HS-27A (cell line): ENCODE data around the gene AGBL4.

Source experiments
- DNase-seq: peaks from one replicate; pipeline ENCODE4 v3.0.0-alpha.2; 2012; ENCODE audit warnings: low read depth, missing footprints

AGBL4 gene

DNA sequence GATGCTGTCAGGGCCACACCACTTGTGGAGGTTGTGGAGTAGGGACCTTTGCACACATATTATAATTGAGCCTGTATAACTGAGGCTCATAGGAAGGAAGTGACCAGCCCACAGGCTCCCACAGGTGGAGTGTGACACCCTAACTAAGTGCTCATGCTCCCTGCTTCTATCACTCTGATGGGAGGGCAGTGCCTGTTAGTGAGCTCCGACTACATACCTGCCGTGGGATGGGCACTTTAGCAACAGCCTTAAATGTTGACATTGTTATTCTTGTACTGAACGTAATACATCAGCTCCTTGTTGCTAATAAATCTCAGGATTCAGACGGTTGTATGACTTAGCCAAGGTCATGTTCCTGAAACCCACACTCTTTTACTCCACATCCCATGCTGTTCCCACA, 1305.0 kb downstream of the AGBL4 start:
- DNase-seq, result no peak

DNA sequence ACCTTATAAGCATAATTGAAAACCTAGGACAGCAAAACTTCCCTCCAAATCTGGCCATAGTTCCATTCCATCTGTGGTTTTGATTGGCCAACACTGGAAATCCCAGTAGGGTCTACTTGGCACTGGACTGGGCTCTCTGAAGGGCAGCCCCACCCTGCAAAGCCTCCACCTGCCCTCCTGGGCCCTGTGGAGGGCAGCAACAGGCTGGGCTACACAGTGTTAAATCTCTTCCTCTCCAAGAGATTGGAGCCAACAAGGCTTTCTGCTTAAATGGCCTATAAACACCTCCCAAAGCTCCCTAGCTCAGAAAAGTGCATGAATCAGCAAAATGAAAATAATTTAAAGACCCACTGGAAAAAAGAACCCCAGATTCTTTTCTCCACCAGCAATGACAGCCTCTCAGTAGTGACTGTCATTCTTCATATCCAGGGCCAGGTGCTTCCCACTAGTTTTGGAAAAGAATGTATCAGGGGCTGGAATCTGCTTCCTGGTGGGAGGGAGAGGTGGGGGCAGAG, 1305.6 kb downstream of the AGBL4 start:
- DNase-seq, result no peak

GRCh38 chr1:48717082-48717481, 1306.7 kb downstream of the AGBL4 start:
- no peak for DNase-seq

DNA sequence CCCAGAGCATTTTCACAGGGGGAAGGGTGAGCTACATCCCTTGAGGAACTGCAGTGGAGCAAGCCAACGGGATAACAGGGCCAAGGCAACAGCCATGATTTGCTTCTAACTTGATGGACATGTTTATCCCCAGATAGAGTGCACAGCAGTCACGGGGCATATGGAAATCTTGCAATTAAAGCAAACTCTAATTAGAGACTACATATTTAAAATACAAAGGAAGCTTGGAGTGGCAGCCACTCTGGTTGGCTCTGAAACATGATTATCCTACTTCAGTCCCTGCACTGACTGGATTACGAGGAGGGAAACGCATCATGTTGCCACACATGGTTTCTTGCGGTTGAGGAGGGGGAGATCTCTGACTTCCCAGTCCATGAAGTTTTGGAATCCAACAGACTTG, 1307.8 kb downstream of the AGBL4 start:
- no peak for DNase-seq

- no peak for DNase-seq
Observed at GRCh38 chr1:48710915-48711314, 1312.8 kb downstream of the AGBL4 start.

- DNase-seq, result no peak
Observed at GRCh38 chr1:48710318-48710717, 1313.4 kb downstream of the AGBL4 start.

DNA sequence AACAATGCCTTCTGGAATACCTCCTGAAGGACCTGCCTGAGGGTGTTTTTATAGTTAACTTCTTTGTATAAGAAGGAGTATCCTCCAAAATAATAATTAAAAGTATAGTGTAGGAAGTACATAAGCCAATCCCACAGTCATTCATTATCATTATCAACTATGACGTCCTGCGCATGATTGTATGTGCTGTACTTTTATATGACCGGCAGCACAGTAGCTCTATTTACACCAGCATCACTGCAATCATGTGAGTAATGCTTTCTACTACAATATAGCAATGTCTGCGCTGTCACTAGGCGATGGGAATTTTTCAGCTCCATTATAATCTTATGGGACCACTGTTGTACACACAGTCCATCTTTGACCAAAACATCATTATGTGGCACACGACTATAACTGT, 1319.0 kb downstream of the AGBL4 start:
- DNase-seq, result no peak

- no peak for DNase-seq
Observed at GRCh38 chr1:48701445-48701844, 1322.3 kb downstream of the AGBL4 start.

DNA sequence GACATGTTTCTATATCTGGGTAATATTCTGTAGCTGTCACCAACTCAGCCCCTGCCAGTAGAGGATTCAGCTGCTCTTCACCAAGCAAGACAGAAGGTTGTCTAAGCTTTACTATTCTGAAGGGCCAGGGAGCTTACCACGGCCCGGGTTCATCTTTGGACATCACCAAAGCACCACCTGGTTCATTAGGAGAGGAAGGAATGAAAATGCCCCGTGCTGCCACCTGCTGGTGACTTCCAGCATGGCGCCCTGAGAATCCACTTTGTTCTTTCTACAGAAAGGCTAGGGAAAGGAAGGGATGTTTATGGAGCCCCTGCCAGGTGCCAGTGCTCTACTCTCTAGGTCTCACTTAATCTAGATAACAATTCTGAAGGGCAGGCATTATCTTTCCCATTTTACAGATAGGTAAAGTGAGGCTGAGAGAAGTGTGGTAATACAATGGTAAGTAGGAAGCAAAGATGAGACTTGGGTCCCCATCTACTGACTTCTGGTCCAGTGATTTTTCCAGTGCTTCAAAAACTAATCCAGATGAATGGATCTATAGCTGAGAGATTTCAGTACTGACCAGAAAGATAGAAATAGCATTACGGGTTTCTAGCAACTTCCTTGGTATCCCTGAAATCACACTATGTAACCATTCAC, 1326.6 kb downstream of the AGBL4 start:
- DNase-seq, result no peak

DNA sequence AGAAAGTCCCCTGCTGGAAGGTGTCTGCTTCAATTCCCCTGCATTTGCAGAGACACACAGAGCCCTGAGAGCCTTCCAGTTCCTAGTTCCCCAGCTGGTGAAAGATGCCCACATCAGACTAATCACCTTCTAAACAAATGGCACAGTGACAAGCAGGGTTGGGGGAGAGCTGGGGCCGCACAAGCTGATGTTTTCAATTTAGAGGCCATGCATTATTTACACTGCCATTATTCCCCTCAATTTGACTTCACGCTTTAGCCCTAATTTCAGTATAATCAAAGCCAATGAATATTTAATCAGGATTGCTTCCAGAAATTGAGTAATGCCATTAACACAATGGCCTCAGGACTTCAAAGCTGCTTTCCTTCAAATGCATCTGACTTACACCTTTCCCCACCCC, 1328.6 kb downstream of the AGBL4 start:
- DNase-seq, result no peak

GRCh38 chr1:48693674-48694320, 1330.0 kb downstream of the AGBL4 start:
- no peak for DNase-seq

DNA sequence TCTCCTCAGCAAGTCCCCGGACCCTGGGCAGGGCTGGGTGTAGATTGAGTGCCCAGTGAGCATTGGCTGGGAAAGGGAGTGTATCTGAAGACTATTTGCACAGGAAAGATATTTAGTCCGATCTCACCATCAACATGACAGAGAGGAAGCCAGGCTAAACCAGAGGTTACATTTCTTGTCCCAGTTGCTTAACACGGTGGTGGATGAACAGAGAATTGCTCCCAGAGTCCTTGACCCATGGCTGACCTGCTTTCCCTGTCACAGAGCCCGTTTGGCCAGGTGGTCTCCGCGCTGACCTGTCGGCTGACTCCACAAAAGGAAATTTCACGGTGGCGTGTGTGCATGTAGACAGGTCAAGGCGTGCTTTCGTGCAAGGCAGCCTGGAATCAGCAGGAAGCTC, 1330.6 kb downstream of the AGBL4 start:
- DNase-seq, result no peak

DNA sequence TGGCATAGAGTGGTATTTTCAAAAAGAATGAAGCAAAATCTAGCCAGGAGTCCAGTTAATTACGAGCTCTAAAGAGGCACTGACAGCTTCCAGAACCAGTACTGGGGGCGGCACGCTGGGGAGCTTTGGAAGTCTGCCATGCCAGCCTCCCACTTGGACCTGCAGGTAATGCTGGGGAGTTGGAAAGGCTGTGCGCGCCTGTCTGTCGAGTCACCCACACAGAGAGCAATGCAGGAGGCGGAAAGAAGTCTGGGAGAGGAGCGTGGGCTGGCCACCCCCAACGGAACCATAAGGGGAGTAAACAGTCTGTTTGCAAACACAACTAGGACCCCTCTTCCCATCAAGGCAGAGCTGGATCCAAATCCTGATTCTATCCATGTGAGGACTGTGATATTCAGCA, 1331.5 kb downstream of the AGBL4 start:
- no peak for DNase-seq

DNA sequence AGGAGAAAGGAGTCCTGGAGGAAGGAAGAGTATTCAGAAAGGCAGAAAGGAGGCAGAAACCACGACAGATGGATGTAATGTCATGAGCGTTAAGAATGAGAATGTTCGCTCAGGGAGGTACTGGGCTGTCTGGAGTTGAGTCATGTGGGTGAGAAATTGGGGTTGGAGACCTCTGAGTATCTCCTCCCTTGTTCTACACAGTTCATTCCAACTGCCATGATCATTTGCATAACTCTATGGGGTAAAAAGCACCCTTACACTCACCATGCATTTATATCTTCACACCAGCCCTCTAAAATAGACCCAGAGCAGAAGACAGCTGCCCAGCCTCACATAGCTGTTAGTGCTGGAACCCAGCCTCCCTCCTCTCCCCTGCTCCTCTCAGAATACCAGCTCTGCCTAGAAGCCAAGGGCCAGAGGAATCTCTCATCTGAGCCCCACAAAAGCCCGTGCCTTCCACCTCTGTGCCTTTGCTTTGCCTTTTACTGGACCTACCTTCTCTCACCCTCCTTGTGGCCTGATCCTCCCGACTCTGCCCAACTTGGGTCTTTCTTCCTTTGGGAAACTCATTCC, 1332.2 kb downstream of the AGBL4 start:
- DNase-seq, result no peak

DNA sequence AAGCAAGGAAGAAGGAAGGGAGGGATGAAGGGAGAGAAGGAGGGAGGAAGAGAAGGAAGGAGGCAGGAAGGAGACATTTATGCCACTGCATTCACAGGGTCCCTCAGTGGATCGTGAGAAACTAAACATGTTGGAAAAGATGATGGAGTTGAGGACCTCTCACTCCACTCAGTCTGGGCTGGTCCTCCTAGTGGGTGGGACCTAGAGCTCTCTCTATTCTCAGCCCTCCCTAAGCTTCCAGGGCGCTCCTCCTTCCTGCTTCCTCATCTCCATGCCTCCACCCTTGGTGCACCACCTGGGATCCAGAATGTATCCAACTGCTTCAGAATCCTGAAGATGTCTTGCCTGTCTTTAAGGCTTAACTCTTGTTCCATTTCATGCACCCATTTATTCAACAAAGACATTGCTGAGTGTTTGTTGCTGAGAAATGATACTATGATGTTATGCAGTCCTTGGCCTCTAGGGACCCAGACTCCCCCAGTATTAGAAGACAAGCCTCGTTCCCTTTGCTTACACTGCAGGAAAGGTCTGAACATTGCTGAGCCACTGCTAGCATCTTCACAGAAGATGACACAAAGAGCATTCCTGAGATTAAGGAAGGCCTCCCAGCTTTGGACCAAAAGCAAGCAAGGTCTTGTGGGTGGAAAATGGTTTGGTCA, 1335.5 kb downstream of the AGBL4 start:
- DNase-seq, result no peak

DNA sequence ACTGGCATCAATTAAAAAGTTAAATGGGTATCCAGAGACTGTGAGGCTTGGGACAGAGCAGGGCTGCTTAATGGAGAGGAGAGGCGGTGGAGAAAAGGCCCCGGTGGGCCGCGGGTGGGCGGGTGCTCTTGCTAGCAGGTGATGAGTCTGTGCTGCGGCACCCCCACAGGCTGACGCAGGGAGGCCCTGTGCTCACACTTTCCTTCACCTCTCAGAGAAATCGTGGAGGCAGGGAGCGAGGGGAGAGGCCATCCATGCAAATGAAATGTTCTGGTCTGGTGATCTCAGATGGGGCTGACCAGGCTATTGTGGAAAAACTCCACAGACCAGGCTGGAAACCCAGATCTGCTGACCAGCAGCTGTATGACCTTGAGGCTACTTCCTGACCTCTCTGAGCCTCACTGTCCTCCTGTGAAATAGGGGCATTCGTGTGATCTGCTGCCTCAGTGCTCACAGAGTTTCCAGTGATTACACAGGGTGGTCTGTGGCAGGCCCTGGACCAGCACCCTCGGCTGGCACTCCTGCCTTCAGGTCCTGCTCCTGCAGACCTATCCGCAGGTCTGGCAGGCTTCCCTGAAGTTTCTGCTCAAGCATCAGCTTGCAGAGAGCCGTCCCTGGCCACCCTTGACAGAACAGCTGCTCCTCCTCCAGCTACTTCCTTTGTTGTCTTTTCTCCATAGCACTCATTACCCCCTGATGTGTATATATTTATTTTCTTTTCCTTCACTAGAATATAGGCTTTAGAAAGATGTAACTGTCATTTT, 1336.3 kb downstream of the AGBL4 start:
- no peak for DNase-seq

DNA sequence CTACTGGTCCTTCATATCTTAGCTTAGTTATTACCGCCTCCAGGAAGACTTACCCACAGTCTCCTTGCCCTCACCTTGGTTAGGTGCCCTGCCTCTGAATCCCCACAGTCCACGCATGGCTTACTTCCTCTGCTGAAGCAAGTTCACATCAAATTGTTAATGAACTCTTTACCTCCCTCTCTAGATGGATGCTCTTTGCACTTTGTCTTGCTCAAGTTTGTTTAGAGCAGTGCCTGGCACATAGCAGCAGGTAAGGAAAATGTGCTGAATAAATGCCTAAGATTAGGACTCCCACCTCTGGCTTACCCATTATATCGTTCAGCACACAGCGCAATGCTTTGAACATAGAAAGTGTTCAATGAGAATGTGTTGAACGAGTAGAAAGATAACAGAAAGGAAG, 1337.6 kb downstream of the AGBL4 start:
- DNase-seq, result no peak

DNA sequence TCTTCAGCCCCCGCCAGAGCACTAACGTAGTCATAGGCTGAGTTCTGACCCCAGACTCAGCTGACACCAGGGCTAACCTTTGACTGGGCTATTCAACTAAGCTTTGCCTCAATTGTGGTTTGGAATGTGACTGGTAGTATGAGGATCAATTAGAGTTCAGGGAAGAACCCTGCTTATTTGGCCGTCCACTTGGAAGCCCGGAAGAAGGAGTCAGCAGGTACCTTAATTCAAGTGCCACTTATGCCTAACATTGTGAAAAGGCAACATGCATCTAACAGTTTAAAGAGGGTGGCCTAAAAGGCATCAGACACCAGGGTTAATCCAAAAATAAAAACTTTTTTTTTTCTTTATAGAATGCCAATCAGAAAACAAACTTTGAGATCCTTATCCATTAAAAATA, 1339.4 kb downstream of the AGBL4 start:
- no peak for DNase-seq

GRCh38 chr1:48683839-48684238, 1339.9 kb downstream of the AGBL4 start:
- DNase-seq, result no peak

GRCh38 chr1:48681476-48682305, 1342.1 kb downstream of the AGBL4 start:
- DNase-seq, result no peak

GRCh38 chr1:48680411-48681035, 1343.2 kb downstream of the AGBL4 start:
- no peak for DNase-seq
